ENCODE data around the gene PLPP4.

The PLPP4 gene

DNA sequence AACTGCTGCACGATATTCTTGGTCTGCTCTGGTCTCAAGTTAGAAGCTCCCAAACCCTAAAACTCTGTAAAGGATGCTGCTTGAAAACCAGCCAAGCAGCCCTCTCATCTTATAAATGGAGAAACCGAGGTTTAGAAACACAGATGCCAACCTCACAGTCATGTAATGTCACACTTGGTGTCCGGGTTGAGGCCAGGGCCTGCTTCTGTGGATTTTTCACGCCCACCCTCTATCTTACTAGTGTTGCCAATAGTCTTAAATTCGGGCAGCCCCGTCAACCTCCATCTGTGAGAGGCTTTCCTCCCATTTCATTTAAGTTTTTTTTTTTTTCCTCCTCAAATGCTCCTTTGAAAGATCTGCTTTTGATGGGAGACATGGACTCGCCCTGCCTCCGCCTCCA lies 28.9 kb downstream of the PLPP4 start:
- Histone ChIP-seq H3K4me3 (IDR thresholded peaks at IDR 0.05; ENCODE audit: insufficient read depth, low read depth, low read length) (no peak overlapping the region), H3K9ac (no peak overlapping the region), H2AFZ (ENCODE audit: low read depth) (no peak overlapping the region), H3K27ac (no peak overlapping the region), H3K27me3 (ENCODE audit: insufficient read depth, low read depth) (no peaks in the 10 kb centered on the region), H3K4me1 (ENCODE audit: low read depth, poor library complexity, severe bottlenecking) (no peaks in the 10 kb centered on the region), H3K4me2 (no peak overlapping the region), H4K20me1 (ENCODE audit: insufficient read depth) (no peaks in the 10 kb centered on the region), H3K79me2 (ENCODE audit: insufficient read depth, low read depth) (no peaks in the 10 kb centered on the region), H3K36me3 (ENCODE audit: insufficient read depth) (no peaks in the 10 kb centered on the region)
- TF ChIP-seq, protein P1, sequence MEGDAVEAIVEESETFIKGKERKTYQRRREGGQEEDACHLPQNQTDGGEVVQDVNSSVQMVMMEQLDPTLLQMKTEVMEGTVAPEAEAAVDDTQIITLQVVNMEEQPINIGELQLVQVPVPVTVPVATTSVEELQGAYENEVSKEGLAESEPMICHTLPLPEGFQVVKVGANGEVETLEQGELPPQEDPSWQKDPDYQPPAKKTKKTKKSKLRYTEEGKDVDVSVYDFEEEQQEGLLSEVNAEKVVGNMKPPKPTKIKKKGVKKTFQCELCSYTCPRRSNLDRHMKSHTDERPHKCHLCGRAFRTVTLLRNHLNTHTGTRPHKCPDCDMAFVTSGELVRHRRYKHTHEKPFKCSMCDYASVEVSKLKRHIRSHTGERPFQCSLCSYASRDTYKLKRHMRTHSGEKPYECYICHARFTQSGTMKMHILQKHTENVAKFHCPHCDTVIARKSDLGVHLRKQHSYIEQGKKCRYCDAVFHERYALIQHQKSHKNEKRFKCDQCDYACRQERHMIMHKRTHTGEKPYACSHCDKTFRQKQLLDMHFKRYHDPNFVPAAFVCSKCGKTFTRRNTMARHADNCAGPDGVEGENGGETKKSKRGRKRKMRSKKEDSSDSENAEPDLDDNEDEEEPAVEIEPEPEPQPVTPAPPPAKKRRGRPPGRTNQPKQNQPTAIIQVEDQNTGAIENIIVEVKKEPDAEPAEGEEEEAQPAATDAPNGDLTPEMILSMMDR (conservative IDR thresholded peaks at IDR 0.05; ENCODE audit: low read depth, low read length) = no peak

DNA sequence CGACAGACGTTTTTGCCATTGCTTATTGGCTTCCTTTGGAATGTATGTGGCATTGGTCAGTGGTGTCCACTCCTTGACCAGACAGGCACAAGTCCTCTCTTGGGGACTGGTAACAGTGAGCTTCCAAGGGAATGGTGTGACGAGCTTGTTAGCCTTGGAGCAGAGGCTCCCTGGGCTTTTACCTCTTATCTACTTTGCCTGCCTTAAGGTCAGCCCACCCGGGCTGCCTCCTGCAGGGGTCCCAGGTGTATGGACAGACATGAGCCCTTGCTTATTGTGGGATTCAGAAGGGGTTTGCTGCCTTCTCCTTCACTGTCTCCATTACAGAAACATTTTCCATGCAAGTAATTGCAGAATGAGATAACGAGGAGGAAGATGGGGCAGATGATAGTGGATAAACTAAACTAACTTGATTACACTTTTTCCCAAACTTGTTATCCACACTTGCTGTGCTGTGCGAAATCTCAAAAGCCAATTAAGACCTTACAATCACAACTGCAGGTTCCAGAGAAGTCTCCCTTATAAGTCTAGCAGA lies 29.7 kb downstream of the PLPP4 start:
- Histone ChIP-seq H4K20me1 (ENCODE audit: insufficient read depth) (no peaks in the 10 kb centered on the region), H3K36me3 (ENCODE audit: insufficient read depth) (no peaks in the 10 kb centered on the region), H3K27ac (no peak overlapping the region), H3K4me2 (no peak overlapping the region), H3K4me1 (ENCODE audit: low read depth, poor library complexity, severe bottlenecking) (no peaks in the 10 kb centered on the region), H3K9ac (no peak overlapping the region), H3K27me3 (ENCODE audit: insufficient read depth, low read depth) (no peaks in the 10 kb centered on the region), H2AFZ (ENCODE audit: low read depth) (no peak overlapping the region), H3K4me3 (IDR thresholded peaks at IDR 0.05; ENCODE audit: insufficient read depth, low read depth, low read length) (no peak overlapping the region), H3K79me2 (ENCODE audit: insufficient read depth, low read depth) (no peaks in the 10 kb centered on the region)
- TF ChIP-seq, protein P1 (conservative IDR thresholded peaks at IDR 0.05; ENCODE audit: low read depth, low read length) = no peak

DNA sequence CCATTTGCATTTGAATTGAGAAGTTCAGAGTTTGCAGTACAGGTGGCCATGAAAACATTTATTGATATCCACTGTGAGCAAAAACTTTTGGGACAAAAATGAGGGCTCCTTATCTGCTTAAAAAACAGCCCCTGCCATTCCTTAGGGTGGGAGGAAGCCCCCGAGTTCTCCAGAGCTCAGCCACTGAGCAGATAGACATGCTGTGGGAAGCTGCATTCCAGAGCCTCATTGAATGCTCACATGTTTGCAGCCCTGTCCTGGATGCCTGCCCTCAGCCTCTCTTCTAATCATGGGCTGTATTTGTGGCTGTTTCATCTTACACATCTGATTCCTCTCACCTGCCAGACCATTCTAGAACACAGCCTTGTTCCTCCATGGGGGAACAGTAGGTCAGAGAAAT lies 33.3 kb downstream of the PLPP4 start:
- Histone ChIP-seq H4K20me1 (ENCODE audit: insufficient read depth) (no peaks in the 10 kb centered on the region), H3K36me3 (ENCODE audit: insufficient read depth) (no peaks in the 10 kb centered on the region), H3K4me1 (ENCODE audit: low read depth, poor library complexity, severe bottlenecking) (no peaks in the 10 kb centered on the region), H2AFZ (ENCODE audit: low read depth) (no peak overlapping the region), H3K27me3 (ENCODE audit: insufficient read depth, low read depth) (no peaks in the 10 kb centered on the region), H3K79me2 (ENCODE audit: insufficient read depth, low read depth) (no peaks in the 10 kb centered on the region), H3K27ac (no peak overlapping the region), H3K4me3 (IDR thresholded peaks at IDR 0.05; ENCODE audit: insufficient read depth, low read depth, low read length) (no peak overlapping the region), H3K9ac (no peak overlapping the region), H3K4me2 (no peak overlapping the region)
- TF ChIP-seq, protein P1 (conservative IDR thresholded peaks at IDR 0.05; ENCODE audit: low read depth, low read length) = no peak

DNA sequence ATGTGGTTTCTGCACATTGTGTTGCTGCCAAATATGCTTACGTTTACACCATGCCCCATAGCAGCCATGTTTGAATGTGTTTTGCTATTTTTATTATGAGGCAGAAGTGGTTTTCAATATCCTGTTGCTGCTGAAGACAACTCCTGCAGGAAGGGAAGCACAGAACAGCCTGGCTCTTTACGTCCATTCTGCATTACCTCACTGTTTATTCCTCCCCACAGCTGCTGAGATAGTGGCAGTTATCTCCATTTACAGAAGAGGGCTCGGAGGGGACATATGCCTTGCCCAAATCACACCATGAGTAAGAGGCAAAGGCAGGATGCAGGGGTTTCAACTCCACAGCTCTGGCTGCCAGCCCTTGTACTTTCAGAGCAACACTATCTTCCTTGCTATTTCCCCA lies 35.3 kb downstream of the PLPP4 start:
- Histone ChIP-seq H4K20me1 (ENCODE audit: insufficient read depth) (no peaks in the 10 kb centered on the region), H2AFZ (ENCODE audit: low read depth) (no peak overlapping the region), H3K27ac (no peak overlapping the region), H3K9ac (no peak overlapping the region), H3K4me3 (IDR thresholded peaks at IDR 0.05; ENCODE audit: insufficient read depth, low read depth, low read length) (no peak overlapping the region), H3K36me3 (ENCODE audit: insufficient read depth) (no peaks in the 10 kb centered on the region), H3K27me3 (ENCODE audit: insufficient read depth, low read depth) (no peaks in the 10 kb centered on the region), H3K79me2 (ENCODE audit: insufficient read depth, low read depth) (no peaks in the 10 kb centered on the region), H3K4me2 (no peak overlapping the region), H3K4me1 (ENCODE audit: low read depth, poor library complexity, severe bottlenecking) (no peaks in the 10 kb centered on the region)
- TF ChIP-seq, protein P1 (conservative IDR thresholded peaks at IDR 0.05; ENCODE audit: low read depth, low read length) = no peak
